Duodenal mucosa (tissue), 2 donors: Measurements from ENCODE around the gene ODC1.
A peak's percentile ranks its signal among the peaks of the same experiment; 100 is the strongest.

Source experiments
- H3K27ac ChIP-seq: one replicate; pipeline ENCODE4 v1.7.0; 2013; ENCODE audit warnings: low read depth, low read length
- H3K27me3 ChIP-seq, 2 donors: one replicate each; pipeline ENCODE4 v1.7.0; 2013; ENCODE audit warnings: low read length in 2 of 2, control low read depth in 1 of 2; ENCODE audit not compliant: insufficient read depth in 2 of 2, control insufficient read depth in 1 of 2
- H3K36me3 ChIP-seq, 2 donors: one replicate each; pipeline ENCODE4 v1.7.0; 2013; ENCODE audit warnings: low read length in 2 of 2, control low read depth in 1 of 2; ENCODE audit not compliant: insufficient read depth in 2 of 2, control insufficient read depth in 1 of 2
- H3K4me1 ChIP-seq, 2 donors: one replicate each; pipeline ENCODE4 v1.7.0; 2013; ENCODE audit warnings: low read length in 2 of 2, control low read depth in 1 of 2; ENCODE audit not compliant: insufficient read depth in 2 of 2, control insufficient read depth in 1 of 2
- H3K4me3 ChIP-seq, 2 donors: one replicate each; pipeline ENCODE4 v1.7.0; 2013; ENCODE audit warnings: low read length in 2 of 2, low read depth in 1 of 2
- H3K9ac ChIP-seq, 2 donors: one replicate each; pipeline ENCODE4 v1.7.0; 2013; ENCODE audit warnings: low read length in 2 of 2, low read depth in 1 of 2
- H3K9me3 ChIP-seq, 2 donors: one replicate each; pipeline ENCODE4 v1.7.0; 2013; ENCODE audit warnings: low read length in 2 of 2, control low read depth in 1 of 2; ENCODE audit not compliant: control insufficient read depth in 1 of 2

The ODC1 gene

GRCh38 chr2:10434886-10435819, 13.0 kb downstream of the ODC1 start:
- Histone ChIP-seq H3K9ac (no peak overlapping the region), H3K36me3 (peaks cover 5 to 15% of the 10 kb centered on the region in 2 donors), H3K4me1 (peaks cover 20 to 24% of the 10 kb centered on the region in 2 donors), H3K27me3 (no peaks in the 10 kb centered on the region), H3K27ac (no peak overlapping the region), H3K9me3 (no peaks in the 10 kb centered on the region), H3K4me3 (no peak overlapping the region)

GRCh38 chr2:10433947-10434885, 13.9 kb downstream of the ODC1 start:
- H3K4me3 ChIP-seq = no peak overlapping the region
- no peak overlapping the region for H3K9ac ChIP-seq
- no peak overlapping the region for H3K27ac ChIP-seq
- H3K27me3 ChIP-seq = no peaks in the 10 kb centered on the region
- peaks cover 0 to 5% of the 10 kb centered on the region in 2 donors for H3K36me3 ChIP-seq
- H3K4me1 ChIP-seq = peaks cover 23 to 24% of the 10 kb centered on the region in 2 donors
- H3K9me3 ChIP-seq = no peaks in the 10 kb centered on the region

GRCh38 chr2:10433264-10433946, 14.7 kb downstream of the ODC1 start:
- no peaks in the 10 kb centered on the region for H3K27me3 ChIP-seq
- peak overlapping the region; percentile 29 to 38 for H3K9ac ChIP-seq
- H3K4me1 ChIP-seq = peaks cover 28 to 30% of the 10 kb centered on the region in 2 donors
- peak overlapping the region in 1 of 2 donors; percentile 32 for H3K4me3 ChIP-seq
- H3K9me3 ChIP-seq = no peaks in the 10 kb centered on the region
- no peak overlapping the region for H3K27ac ChIP-seq
- peaks cover 0 to under 1% of the 10 kb centered on the region in 2 donors for H3K36me3 ChIP-seq

GRCh38 chr2:10432311-10433181, 15.6 kb downstream of the ODC1 start:
- Histone ChIP-seq H3K27ac (peak overlapping the region; percentile 88), H3K9me3 (no peaks in the 10 kb centered on the region), H3K4me1 (peaks cover 30 to 37% of the 10 kb centered on the region in 2 donors), H3K4me3 (peak overlapping the region; percentile 55), H3K27me3 (no peaks in the 10 kb centered on the region), H3K36me3 (peaks cover 0 to 7% of the 10 kb centered on the region in 2 donors), H3K9ac (peak overlapping the region; percentile 54 to 64)

GRCh38 chr2:10431797-10432196, 16.3 kb downstream of the ODC1 start:
- Histone ChIP-seq H3K27me3 (no peaks in the 10 kb centered on the region), H3K9ac (peak overlapping the region; percentile 54 to 64), H3K36me3 (peaks cover 0 to 14% of the 10 kb centered on the region in 2 donors), H3K9me3 (no peaks in the 10 kb centered on the region), H3K4me3 (peak overlapping the region; percentile 55), H3K27ac (peak overlapping the region; percentile 88), H3K4me1 (peaks cover 30 to 37% of the 10 kb centered on the region in 2 donors)

GRCh38 chr2:10430886-10431622, 17.1 kb downstream of the ODC1 start:
- Histone ChIP-seq H3K27ac (no peak overlapping the region), H3K9me3 (no peaks in the 10 kb centered on the region), H3K4me1 (peaks cover 30 to 37% of the 10 kb centered on the region in 2 donors), H3K9ac (peak overlapping the region in 1 of 2 donors; percentile 64), H3K27me3 (no peaks in the 10 kb centered on the region), H3K4me3 (peak overlapping the region; percentile 55), H3K36me3 (peaks cover 0 to 22% of the 10 kb centered on the region in 2 donors)

GRCh38 chr2:10428924-10429323, 19.2 kb downstream of the ODC1 start:
- H3K9ac ChIP-seq = no peak overlapping the region
- H3K27ac ChIP-seq = no peak overlapping the region
- H3K27me3 ChIP-seq = no peaks in the 10 kb centered on the region
- H3K36me3 ChIP-seq = peaks cover 12 to 43% of the 10 kb centered on the region in 2 donors
- peak overlapping the region in 1 of 2 donors; percentile 40 for H3K4me3 ChIP-seq
- no peaks in the 10 kb centered on the region for H3K9me3 ChIP-seq
- H3K4me1 ChIP-seq = peaks cover 30 to 34% of the 10 kb centered on the region in 2 donors

- Histone ChIP-seq H3K27ac (no peak overlapping the region), H3K9me3 (no peaks in the 10 kb centered on the region), H3K36me3 (peaks cover 13 to 46% of the 10 kb centered on the region in 2 donors)
Measured at GRCh38 chr2:10428355-10428754, 19.8 kb downstream of the ODC1 start.

More at GRCh38 chr2:10428355-10428754, 19.8 kb downstream of the ODC1 start:
- H3K4me1 ChIP-seq = peaks cover 30 to 31% of the 10 kb centered on the region in 2 donors
- no peaks in the 10 kb centered on the region for H3K27me3 ChIP-seq
- H3K4me3 ChIP-seq = peak overlapping the region in 1 of 2 donors; percentile 40
- H3K9ac ChIP-seq = no peak overlapping the region
